HG03039 (cell line): ENCODE results near the gene UGT1A9.

Experiments
- ATAC-seq: cut with Tn5 transposase; IDR thresholded peaks from one replicate; pipeline ENCODE4 v1.9.1; 2021; ENCODE audit warnings: mild to moderate bottlenecking, moderate library complexity; ENCODE audit not compliant: unreplicated experiment

The UGT1A9 gene

DNA sequence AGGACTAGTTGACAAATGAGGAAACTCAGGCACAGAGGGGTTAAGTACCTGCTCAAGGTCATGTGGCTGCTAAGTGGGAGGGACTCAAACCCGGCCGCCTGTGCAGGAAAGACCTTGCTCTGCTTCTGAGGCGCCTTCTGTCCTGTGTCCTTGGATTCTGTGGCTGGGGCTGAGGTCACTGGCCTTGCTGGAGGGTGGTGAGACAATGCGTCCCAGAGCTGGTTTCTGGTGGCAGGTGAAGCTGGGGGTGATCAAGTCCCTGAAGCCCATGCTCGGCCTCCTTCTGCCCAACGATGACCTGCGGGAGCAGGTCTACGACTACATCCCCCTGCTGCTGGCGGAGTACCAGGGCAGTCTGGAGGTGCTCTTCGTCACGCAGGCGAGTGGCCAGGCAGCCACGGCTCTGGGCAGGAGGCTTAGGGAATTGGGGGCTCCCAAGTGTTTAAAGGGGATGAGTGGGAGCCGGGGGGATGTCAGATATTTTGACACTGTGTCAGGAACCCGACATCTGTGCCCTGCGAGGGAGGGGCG, 122.5 kb downstream of the UGT1A9 start:
- no peak for ATAC-seq

DNA sequence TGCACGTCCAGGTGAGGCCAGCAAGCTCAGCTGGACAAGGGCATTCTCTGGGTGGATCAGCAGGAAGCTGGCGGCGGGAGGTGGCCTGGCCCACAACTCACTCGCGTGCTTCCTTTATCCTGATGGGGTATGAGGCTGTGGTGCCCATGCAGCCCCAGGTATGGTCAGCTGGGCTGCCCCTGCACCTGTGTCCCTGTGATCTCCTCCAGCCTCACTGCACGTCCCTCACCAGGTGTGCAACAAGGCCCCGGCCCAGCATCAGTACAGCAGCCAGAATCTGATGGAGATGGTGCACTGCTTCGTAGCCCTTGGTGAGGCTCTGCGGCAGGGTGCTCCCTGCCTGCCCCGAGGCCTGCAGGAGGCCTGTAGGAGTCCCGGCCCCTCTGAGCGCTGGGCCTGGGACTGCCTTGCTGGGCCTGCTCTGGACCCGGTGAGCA, 124.1 kb downstream of the UGT1A9 start:
- ATAC-seq = no peak

DNA sequence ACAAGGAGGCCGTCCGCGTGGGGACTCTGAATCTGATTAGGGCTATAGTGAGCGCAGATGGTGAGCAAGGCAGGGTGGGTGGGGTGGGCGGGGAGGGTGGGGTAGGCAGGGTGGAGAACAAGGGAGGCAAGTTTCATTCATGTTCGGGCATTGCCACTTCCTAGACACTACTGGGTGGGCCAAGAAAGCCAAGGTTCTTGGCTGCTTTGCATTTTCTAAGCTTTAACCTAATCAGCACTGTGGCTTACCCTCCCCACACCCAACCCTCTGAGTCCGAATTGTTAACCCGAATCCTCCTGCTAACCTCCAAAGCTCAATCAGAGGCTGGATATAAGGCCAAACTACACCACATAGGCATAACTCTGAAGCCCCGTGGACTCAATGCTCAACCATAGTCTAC, 124.6 kb downstream of the UGT1A9 start:
- ATAC-seq = no peak

DNA sequence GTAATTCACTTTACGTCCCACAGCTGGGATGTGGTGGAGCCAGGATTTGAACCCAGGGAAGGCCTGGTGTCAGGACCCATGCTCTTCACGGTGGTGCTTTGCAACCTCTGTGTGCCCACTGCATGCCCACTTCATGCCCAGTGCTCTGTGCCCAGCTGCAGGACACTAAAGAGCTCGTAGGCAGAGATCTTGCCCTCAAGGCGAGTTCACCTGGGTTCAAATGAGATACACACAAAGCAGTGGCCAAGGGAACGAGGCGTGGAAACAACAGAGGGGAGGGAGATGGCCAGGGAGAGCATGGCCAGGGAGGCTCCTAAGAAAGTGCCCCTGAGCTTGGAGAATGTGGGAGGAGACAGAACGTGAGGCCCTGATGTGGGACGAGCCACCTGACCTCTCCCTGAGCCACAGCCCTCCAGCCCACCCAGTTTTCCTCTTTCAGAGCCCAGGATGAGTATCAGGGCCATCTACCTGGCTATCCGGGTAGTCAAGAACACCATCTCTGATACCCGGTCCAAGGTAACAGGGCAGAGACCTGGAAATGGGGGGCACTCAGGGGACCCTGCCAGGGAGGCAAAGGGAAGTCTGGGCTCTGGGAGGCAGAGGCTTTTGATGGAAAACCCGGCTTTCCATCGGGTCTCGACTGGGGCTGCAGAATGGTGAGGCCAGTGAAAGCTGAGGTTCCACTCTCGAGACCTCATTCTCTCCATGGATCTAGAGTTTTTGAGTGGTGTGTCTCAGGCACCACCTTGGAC, 126.8 kb downstream of the UGT1A9 start:
- no peak for ATAC-seq

DNA sequence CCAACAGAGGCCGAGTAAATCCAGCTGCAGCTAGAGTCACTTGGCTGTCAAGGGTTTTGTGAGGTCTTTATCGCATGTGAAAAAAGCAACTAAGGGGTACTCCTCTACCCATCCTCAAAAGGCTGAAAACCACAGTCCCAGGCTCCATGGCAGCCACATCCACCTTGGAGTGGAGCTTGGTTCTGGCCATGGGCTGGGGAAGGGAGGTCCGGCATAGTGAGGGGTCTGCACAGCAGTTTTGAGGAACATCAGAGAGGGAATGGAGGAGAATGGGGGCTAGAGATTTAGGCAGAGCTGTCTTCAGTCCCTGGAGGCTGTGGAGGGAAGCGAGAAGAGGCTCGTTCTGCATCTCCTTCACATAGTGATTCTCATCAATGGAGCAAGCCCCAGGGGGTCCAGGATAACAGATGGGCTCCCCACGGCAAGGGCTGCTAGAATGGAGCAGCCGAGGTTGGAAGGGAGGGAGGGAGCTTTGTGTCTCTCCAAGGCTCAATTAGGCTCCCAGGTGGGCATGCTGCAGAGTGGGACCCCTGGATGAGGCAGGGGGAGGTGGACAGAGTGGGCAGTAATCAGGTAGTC, 127.5 kb downstream of the UGT1A9 start:
- ATAC-seq = no peak

DNA sequence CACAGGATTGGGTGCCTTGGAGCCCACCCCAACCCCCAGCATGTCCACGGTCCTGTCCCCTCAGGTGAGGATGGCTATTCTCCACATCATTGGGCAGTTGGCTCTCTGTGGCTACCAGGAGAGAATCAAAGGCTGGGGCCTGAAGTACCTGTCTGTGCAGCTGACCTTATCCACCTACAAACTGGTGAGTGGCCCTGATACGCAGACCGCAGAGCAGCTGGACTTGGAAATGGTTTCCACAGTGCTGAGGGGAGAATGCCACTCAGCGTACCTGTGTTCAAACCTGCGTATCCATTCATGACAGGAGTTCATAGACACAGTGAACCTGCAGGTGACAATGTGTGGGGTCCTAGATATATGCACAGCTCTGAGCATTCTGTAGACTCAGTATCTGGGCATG, 128.0 kb downstream of the UGT1A9 start:
- ATAC-seq = no peak

DNA sequence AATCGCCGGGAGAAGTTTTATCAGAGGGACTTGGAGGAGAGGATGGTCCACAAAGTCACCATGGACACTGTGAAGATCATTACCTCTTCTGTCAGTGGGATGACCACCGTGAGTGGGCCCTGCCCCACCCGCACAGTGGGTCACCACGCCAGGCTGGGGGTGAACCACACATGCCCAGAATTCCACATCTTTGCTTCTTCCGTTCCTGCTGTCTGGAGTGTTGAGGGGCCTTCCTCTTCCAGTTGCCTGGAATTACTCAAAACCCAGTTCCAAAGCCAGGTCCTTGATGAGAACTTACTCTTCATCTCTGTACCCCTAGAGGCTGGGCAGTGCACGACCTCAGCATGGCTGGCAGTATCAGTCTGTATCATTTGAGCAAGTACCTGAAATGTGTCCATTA, 128.5 kb downstream of the UGT1A9 start:
- no peak for ATAC-seq

DNA sequence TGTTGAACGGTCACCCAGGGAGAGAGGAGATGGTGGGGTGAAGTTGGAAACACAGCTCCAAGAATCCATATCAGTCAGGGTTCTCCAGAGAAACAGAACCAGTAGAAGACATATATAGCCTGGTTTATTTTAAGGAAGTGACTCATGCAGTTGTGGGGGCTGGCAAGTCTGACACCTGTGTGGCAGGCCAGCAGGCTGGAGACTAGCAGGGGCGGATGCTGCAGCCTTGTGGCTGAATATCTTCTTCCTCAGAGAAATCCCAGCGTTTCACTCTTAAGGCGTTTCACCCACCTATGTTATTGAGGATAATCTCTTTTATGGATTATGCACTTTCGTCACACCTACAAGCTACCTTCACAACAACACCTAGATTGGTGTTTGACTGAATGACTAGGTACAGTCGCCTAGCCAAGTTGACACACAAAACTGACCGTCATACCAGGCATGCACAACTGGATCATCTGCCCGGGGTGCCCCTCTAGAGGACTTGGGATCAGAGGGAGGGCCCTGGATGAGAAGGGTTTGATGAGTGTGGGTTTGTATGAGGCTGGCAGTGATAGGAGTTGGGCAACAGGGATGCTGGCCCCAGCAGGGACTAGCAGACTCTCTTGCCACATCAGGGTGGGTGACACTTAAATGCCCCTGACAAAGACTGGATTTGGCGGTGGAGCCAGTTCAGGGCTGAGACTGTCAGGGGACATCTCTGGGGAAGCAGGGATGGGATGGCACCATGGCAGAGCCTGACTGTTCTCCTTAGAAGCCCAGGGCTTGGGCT, 129.8 kb downstream of the UGT1A9 start:
- ATAC-seq = no peak

DNA sequence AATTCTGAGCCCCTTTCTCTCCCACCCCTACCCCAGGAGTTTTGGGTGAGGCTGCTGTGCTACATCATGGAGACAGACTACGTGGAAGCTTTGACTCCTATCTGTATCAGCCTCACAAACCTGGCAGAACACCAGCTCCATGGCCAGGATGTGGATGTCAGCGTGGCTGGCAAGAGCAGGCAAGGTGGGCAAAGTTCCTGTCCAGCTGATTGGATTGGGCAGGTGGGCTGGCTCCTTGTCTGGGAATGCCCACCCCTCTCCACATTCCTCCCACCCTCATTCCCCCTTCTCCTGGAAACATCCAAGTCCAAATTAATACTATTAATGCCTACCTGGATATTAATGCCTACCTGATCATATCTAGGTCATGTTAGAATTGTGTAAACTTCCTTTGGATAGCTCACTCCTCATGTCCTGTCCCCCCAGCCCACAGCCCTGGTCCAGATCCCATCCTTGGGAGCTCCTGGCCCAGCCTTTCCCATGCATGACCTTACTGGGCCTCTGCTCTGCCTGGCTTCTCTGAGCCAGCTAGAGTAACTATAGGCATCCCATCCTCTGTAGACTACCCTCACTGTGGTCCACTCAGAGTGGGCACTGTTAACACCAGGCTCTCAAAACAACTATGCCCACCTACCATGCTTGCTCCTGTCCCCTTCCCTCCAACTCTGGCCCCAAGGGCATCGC, 130.6 kb downstream of the UGT1A9 start:
- ATAC-seq = no peak

DNA sequence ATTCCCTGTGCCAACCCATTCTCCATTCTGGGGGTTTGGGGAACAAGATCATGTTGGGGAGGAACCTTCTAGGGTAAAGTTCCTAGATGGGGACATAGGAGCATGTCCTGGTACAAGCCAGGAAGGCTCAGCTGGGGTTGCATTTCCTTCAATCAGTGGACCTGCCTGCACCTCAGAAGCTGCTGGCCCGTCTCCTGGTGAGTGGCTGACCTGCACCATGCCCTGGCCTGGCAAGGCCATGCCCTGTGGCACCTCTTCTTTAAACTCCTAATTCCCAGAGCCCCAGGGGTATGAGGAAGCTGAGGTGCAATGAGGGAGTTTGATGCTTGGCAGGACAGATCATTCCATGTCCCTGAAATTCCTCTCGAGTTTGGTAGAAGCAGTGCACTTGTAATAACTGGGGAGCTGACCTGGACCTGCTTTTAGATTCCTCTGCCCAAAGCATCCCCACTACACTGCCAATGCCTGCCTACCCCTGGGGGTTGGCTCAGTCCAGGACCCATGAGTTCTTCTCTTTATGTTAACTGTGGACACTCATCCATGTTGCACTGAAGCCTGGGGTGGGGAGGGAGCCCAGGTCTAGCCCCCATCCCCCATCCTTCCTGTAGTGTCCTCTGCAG, 131.7 kb downstream of the UGT1A9 start:
- ATAC-seq = no peak

DNA sequence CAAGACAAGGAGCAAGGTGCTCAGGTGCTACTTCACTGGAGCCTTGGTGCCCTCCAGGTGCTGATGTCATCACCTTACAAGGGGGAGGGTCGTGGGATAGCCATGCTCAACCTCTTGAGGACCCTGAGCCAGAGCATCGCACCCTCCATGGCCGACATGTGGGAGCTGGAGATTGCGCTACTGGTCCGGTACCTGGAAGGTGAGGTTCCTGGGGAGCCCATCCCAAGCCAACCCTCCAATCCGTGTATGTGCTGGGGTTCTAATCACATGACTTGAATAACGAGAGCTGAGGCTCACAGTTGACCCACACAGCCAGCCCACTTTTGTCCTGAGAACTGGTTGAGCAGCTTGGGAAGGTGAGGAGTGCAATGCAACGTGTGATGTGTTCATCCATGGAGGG, 132.3 kb downstream of the UGT1A9 start:
- ATAC-seq = no peak

DNA sequence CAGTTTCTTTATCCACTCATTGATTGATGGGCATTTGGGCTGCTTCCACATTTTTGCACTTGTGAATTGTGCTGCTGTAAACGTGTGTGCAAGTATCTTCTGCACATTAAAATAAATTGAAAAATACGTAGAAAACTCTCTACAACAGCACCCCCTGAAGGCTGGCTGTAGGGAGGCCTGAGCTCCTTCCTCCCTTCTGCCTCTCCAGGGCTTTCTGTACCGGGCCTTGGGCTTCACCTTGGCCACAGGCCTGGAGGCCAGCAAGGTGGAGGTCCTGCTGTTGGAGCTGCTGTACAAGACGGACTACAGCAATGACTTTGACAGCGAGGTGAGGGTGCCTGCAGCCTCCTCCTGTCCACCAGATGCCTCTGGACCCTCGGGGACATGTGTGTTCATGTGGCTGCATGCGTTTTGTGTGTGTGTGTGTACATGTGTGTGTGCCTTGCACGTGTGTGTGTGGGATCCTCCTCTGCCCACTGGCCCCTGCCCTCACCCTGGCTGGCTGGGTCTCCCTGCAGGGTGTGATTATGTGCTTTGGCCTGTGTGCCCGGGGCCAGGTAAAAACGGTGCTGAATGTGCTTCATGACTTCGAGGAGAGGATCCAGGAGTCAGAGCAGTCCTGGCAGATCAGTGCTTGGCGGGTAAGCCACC, 135.6 kb downstream of the UGT1A9 start:
- ATAC-seq = no peak

DNA sequence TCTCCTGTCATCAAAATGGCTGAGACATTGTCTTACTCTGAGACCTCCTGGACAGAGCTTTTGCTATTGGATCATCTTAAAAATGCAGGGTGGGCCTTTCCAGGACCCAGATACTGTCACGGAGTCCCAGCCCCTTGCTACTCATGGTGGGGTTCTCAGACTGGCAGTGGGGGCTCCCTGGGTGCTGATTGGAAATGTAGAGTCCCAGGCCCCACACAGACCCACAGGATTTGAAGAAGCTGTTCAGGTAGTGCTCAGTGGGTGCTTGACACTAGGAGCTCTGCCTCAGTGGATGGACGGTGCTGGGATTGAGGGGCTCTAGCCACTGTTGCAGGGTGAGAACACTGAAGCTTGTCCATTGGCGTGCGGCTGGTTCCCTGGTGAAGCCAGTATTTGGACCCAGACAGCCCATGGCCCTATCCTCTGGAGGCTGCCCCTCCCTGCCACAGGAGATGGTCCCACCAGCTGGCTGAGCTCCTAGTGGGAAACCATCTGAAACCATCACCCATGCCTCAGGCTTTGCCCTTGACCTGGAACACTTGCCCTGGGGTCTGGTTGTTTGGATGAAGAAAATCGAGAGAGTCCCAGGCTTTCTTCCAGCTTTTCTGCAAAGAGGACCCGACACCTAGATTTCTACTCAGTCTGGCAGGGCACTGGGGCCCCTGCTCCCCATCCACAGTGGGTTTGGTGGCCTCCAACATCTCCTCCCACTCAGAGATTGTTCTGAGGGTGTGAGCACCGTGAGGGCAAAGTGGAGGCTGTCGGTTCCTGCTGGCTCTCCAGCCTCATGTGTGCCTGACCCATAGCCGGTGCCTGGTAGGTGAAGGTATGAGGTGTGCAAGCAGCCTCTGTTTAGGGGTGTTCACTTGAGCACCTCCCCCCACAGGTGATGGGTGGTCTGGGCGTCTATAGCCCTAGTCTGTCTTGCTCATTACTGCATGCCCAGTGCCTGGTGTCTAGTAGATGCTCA, 136.6 kb downstream of the UGT1A9 start:
- no peak for ATAC-seq

DNA sequence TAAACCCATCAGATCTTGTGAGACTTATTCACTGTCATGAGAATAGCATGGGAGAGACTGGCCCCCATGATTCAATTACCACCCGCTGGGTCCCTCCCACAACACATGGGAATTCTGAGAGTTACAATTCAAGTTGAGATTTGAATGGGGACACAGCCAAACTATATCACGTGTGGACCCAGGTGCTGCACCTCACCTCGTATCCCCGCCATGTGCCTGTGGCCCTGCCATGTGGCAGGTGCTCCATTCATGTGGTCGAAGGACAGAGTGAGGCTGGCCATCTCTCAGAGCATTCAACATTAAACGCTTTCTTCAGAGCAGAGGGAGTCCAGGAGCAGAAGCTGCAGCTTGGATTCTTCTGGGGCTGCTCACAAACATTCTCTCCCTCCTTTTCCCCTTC, 138.7 kb downstream of the UGT1A9 start:
- no peak for ATAC-seq

DNA sequence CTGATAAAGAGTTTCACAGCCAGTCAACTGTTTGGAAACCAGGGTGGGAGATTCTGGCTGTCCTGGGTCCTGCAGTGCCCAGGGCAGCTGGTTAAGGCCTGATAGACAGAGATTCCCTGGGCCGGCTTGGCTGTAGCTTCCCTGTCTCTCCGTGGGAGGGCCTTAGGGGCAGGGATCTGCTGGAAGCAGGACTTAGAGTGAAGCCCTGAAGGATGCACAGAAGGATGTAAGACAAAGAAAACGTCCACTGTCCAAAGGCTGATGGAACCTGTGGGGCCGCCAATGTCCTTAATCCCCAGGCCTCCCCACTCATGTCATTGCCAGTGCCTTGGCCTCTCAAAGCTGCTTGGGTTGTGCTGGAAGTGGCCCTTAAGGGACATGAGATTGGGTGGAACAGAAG, 139.4 kb downstream of the UGT1A9 start:
- ATAC-seq = no peak

DNA sequence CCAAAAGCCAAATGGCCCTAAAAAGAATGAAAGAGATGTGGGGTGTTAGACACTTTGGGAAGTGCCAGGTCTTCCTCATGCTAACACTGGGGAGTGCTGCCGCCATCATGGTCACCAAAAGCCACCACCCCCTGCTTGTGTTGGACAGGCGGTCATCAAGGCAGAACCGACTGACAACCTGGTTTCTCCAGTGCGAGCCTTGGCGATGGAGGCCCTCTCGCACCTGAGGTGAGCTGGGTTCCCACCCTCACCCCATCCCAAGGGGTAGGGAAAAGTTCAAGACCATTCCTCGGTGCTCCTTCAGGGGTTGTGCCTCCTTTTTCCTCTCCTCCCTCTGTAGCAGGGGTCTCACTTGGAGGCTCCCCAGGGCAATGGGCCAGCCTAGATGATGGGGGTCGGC, 140.0 kb downstream of the UGT1A9 start:
- no peak for ATAC-seq

DNA sequence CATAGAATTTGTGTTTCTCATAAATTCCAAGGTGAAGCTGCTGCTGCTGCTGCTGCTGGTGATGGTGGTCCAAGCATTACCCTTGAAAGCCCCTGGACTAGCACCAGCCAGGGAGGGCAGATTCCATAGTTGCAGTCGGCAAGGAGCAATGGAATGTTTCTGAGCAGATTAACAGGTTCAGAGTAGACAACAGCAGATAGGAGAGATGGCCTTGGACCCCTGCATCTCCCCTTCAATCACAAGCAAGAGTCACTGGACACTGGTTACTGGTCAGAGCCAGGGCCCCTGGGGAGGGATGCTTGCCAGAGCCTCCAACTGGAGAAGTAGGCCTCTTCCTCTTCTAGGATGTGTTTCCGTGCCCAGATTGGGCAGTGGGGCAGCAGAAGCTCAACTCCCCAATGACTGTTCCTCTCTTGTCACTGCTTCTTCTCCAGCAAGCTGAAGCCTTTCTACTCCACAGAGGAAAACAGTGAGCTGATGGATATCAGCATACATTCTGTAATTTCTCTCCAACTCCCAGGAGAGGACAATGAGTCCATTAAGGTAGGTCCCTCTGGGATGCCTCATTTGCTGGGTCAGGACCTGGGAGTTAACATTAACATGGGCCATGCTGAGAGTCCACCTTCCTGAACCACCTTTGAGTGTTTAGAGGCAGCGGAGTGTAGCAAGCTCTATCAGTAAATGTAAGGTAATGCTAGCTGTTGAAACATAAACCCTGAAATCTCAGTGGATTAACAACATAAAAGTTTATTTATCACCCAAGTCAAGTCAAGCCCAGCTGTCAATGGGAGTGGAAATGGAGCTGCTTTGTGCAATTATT, 141.7 kb downstream of the UGT1A9 start:
- no peak for ATAC-seq
